Measurements from ENCODE around the gene ST6GALNAC2.
A peak's percentile ranks its signal among the peaks of the same experiment; 100 is the strongest.
"Not testable (repeated sequence)": the region's sequence is repeated elsewhere in the genome, so short reads cannot be mapped to it uniquely, and the experiment has no call there.

Gene ST6GALNAC2

DNA sequence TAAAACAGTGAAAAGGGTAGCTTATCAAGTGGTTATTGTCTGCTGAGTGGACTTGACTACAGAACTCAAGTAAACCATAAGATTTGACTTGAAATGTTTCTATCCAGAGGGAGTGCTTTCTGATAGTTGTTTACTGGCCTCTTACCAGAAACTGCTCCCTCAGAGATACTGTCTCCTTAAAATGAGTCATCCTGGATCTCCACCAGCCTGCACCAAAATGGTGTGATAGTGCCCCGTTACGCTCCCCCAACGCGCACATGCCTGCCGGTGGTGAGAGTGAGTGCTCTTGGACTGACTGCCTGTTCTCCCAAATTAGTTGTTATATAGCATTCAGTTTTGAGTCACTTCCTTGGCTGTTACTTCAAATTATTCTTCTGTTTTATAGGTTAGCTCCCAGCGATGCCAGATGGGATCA is 22.9 kb downstream of the ST6GALNAC2 start:
- TF ChIP-seq FOXK2 (IDR thresholded peaks at IDR 0.05) (no peak), CTBP1 (IDR thresholded peaks at IDR 0.05; ENCODE audit: borderline replicate concordance) (no peak), BHLHE40 (IDR thresholded peaks at IDR 0.05; ENCODE audit: borderline replicate concordance) (no peak), TARDBP (IDR thresholded peaks at IDR 0.05) (no peak), LEF1 (IDR thresholded peaks at IDR 0.05; ENCODE audit: borderline replicate concordance) (no peak), ARNT (IDR thresholded peaks at IDR 0.05) (no peak), SUZ12 (IDR thresholded peaks at IDR 0.05) (no peak), PKNOX1 (IDR thresholded peaks at IDR 0.05) (no peak), ELF4 (IDR thresholded peaks at IDR 0.05) (no peak), L3MBTL2 (conservative IDR thresholded peaks at IDR 0.05) (no peak), ZNF384 (IDR thresholded peaks at IDR 0.05) (no peak), NFRKB (IDR thresholded peaks at IDR 0.05) (no peak), HDGF (IDR thresholded peaks at IDR 0.05; ENCODE audit: borderline replicate concordance) (no peak), SP1 (IDR thresholded peaks at IDR 0.05) (no peak), FOXM1 (IDR thresholded peaks at IDR 0.05; ENCODE audit: borderline replicate concordance) (no peak), FOXA1 (IDR thresholded peaks at IDR 0.05) (no peak)
- ChIA-PET POLR2A (interaction anchor here (0.5 to 2.0 kb wide), 4 partner anchors 31 to 151 kb away, joined by 3 to 6 read pairs (median 4); no protein-coding TSS in a partner anchor), CTCF (interaction anchor here (0.8 kb wide), 1 partner anchor 119 kb away, joined by 3 read pairs; no protein-coding TSS in a partner anchor)
- DNase-seq (ENCODE audit: extremely low spot score) = no peak

GRCh38 chr17:76561799-76562268 is 23.8 kb downstream of the ST6GALNAC2 start:
- ChIA-PET POLR2A (interaction anchor here (0.8 to 2.0 kb wide), 4 partner anchors 17 to 152 kb away, joined by 3 to 6 read pairs (median 4); no protein-coding TSS in a partner anchor), CTCF (interaction anchor here (0.6 kb wide), 1 partner anchor 221 kb away, joined by 3 read pairs; no protein-coding TSS in a partner anchor)
- DNase-seq (ENCODE audit: extremely low spot score) = no peak
- TF ChIP-seq FOXK2 (IDR thresholded peaks at IDR 0.05) (no peak), PKNOX1 (IDR thresholded peaks at IDR 0.05) (peak; percentile 21; the same call in 1 of the 2 replicates), HDGF (IDR thresholded peaks at IDR 0.05; ENCODE audit: borderline replicate concordance) (no peak), SUZ12 (IDR thresholded peaks at IDR 0.05) (no peak), ARNT (IDR thresholded peaks at IDR 0.05) (no peak)

GRCh38 chr17:76561332-76561731 is 24.3 kb downstream of the ST6GALNAC2 start:
- ChIA-PET POLR2A (interaction anchor here (0.6 to 2.0 kb wide), 3 partner anchors 16 to 152 kb away, joined by 3 to 4 read pairs (median 4); no protein-coding TSS in a partner anchor), CTCF (no interaction called here)
- TF ChIP-seq LEF1 (IDR thresholded peaks at IDR 0.05; ENCODE audit: borderline replicate concordance) (no peak), BHLHE40 (IDR thresholded peaks at IDR 0.05; ENCODE audit: borderline replicate concordance) (no peak), HDGF (IDR thresholded peaks at IDR 0.05; ENCODE audit: borderline replicate concordance) (no peak), CTBP1 (IDR thresholded peaks at IDR 0.05; ENCODE audit: borderline replicate concordance) (no peak), ELF4 (IDR thresholded peaks at IDR 0.05) (no peak), PKNOX1 (IDR thresholded peaks at IDR 0.05) (no peak), L3MBTL2 (conservative IDR thresholded peaks at IDR 0.05) (no peak), ARNT (IDR thresholded peaks at IDR 0.05) (no peak)
- no peak for DNase-seq (ENCODE audit: extremely low spot score)

GRCh38 chr17:76560877-76561221 is 24.8 kb downstream of the ST6GALNAC2 start:
- CTCF ChIA-PET = interaction anchor here (1.6 kb wide), 1 partner anchor 64 kb away, joined by 15 read pairs; no protein-coding TSS in a partner anchor
- no peak for DNase-seq (ENCODE audit: extremely low spot score)
- TF ChIP-seq ARNT (IDR thresholded peaks at IDR 0.05) (no peak), SP1 (IDR thresholded peaks at IDR 0.05) (no peak), TARDBP (IDR thresholded peaks at IDR 0.05) (no peak), CTBP1 (IDR thresholded peaks at IDR 0.05; ENCODE audit: borderline replicate concordance) (no peak), ZNF384 (IDR thresholded peaks at IDR 0.05) (no peak), FOXM1 (IDR thresholded peaks at IDR 0.05; ENCODE audit: borderline replicate concordance) (no peak), PKNOX1 (IDR thresholded peaks at IDR 0.05) (no peak), BHLHE40 (IDR thresholded peaks at IDR 0.05; ENCODE audit: borderline replicate concordance) (no peak), ELF4 (IDR thresholded peaks at IDR 0.05) (no peak)
- POLR2A ChIA-PET = interaction anchor here (0.6 to 2.0 kb wide), 4 partner anchors 38 to 153 kb away, joined by 4 to 5 read pairs (median 4); no protein-coding TSS in a partner anchor

GRCh38 chr17:76560036-76560876 is 25.4 kb downstream of the ST6GALNAC2 start:
- DNase-seq (ENCODE audit: extremely low spot score) = no peak
- ChIA-PET CTCF (interaction anchor here (1.6 kb wide), 1 partner anchor 65 kb away, joined by 15 read pairs; no protein-coding TSS in a partner anchor), POLR2A (interaction anchor here (1.2 to 4.1 kb wide), 5 partner anchors 29 to 121 kb away, joined by 4 to 15 read pairs (median 4); no protein-coding TSS in a partner anchor)
- TF ChIP-seq ELF4 (IDR thresholded peaks at IDR 0.05) = no peak
- no peak for TF ChIP-seq PKNOX1 (IDR thresholded peaks at IDR 0.05)
- no peak for TF ChIP-seq FOXA1 (IDR thresholded peaks at IDR 0.05)
- no peak for TF ChIP-seq TARDBP (IDR thresholded peaks at IDR 0.05)
- no peak for TF ChIP-seq ARNT (IDR thresholded peaks at IDR 0.05)
- TF ChIP-seq HDGF (IDR thresholded peaks at IDR 0.05; ENCODE audit: borderline replicate concordance) = no peak
- no peak for TF ChIP-seq SP1 (IDR thresholded peaks at IDR 0.05)
- TF ChIP-seq SUZ12 (IDR thresholded peaks at IDR 0.05) = no peak
- no peak for TF ChIP-seq FOXK2 (IDR thresholded peaks at IDR 0.05)
- TF ChIP-seq ZNF384 (IDR thresholded peaks at IDR 0.05) = no peak
- TF ChIP-seq FOXM1 (IDR thresholded peaks at IDR 0.05; ENCODE audit: borderline replicate concordance) = no peak
- TF ChIP-seq LEF1 (IDR thresholded peaks at IDR 0.05; ENCODE audit: borderline replicate concordance) = no peak
- TF ChIP-seq NFRKB (IDR thresholded peaks at IDR 0.05) = no peak
- no peak for TF ChIP-seq BHLHE40 (IDR thresholded peaks at IDR 0.05; ENCODE audit: borderline replicate concordance)
- no peak for TF ChIP-seq L3MBTL2 (conservative IDR thresholded peaks at IDR 0.05)

DNA sequence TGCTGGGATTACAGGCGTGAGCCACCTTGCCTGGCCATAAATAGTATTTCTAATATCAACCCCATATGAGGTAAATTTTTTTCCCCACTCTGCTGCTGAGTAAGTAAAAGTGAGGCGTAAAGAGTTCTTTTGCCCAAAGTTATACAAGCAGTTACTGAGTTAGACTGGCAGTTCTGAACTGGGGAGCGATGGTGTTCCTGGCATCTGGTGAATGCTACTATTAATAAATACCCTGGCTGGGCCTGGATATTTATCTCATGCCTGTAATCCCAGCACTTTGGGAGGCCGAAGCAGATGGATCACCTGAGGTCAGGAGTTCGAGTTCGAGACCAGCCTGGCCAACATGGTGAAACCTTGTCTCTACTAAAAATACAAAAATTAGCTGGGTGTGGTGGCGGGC is 26.2 kb downstream of the ST6GALNAC2 start:
- CTCF ChIA-PET = interaction anchor here (1.6 kb wide), 1 partner anchor 65 kb away, joined by 15 read pairs; no protein-coding TSS in a partner anchor
- DNase-seq (ENCODE audit: extremely low spot score) = not testable (repeated sequence)
- POLR2A ChIA-PET = interaction anchor here (1.2 to 4.1 kb wide), 6 partner anchors 30 to 122 kb away, joined by 4 to 15 read pairs (median 4); no protein-coding TSS in a partner anchor
